Rectal smooth muscle tissue (tissue), 1 donor: ENCODE results near the gene PRR12.

Source experiments
- H3K27ac ChIP-seq: one replicate; pipeline ENCODE4 v1.7.0; 2013; ENCODE audit warnings: low read depth, low read length, inconsistent platforms
- H3K27me3 ChIP-seq: one replicate; pipeline ENCODE4 v1.7.0; 2013; ENCODE audit warnings: low read length; ENCODE audit not compliant: control insufficient read depth, insufficient read depth
- H3K36me3 ChIP-seq: one replicate; pipeline ENCODE4 v1.7.0; 2013; ENCODE audit warnings: low read length; ENCODE audit not compliant: control insufficient read depth, insufficient read depth
- H3K4me1 ChIP-seq: one replicate; pipeline ENCODE4 v1.7.0; 2013; ENCODE audit warnings: low read length; ENCODE audit not compliant: control insufficient read depth, insufficient read depth
- H3K4me3 ChIP-seq: one replicate; pipeline ENCODE4 v1.7.0; 2013; ENCODE audit warnings: low read length
- H3K9ac ChIP-seq: one replicate; pipeline ENCODE4 v1.7.0; 2013; ENCODE audit warnings: low read length

Gene PRR12

DNA sequence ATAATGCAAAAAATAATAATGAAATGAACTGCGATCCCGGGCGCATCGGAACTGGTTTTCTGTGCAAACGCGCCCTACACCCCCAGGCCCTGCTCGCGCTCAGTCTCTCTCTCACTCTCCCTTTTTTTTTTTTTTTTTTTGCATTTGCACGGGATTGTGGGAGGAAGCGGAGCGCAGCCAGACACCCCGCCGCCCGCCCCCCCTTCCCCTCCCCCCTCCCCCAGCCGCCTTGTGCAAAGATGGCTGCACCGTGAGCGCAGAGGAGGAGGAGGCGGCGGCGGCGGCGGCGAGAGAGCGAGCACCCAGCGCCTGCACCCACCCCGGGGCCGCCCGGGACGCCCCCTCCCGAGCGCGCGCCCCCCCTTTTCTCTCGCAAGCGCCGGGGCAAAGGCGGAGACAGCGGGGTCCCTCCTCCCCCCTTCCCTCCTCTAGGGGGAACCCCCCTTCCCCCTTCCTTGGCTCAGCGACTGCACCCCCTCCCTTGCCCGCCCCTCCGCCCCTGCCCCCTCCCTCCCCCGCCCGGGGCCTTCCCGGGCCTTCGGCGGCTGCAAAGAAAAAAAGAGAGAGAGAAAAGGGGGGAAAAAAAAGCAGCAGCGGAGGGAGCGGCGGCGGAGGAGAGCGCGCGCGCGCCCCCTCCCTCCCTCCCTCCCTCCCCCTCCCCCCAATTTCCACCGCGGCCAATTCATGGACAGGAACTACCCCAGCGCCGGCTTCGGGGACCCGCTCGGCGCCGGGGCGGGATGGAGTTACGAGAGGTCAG, at the start of gene PRR12:
Gene PRR12 (plus strand): TSS at position 212 of the 760 bp plus-strand sequence. CDS start 473 bp downstream, at position 685.
- no peaks in the 10 kb centered on the region for H3K27me3 ChIP-seq
- H3K4me3 ChIP-seq: peak within 1 kb of the TSS; percentile 99
- peak within 1 kb of the TSS; percentile 69 for H3K9ac ChIP-seq
- H3K27ac ChIP-seq: peak within 1 kb of the TSS; percentile 97
- H3K36me3 ChIP-seq: peaks cover 12% of the 10 kb centered on the region
- H3K4me1 ChIP-seq: peaks cover 6% of the 10 kb centered on the region

DNA sequence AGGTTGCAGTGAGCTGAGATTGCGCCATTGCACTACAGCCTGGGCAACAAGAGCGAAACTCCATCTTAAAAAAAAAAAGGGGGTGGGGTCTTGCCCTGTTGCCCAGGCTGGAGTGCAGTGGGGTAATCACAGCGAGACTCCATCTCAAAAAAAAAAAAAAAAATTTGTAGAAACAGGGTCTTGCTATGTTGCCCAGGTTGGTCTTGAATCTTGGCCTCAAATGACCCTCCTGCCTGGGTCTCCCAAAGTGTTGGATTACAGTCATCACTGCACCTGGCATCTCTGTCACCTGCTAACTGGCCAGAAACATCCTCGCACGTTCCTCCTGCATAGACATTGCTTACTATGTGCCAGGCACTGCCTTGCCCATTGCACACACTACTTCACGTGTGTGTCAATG, 49.1 kb upstream of the PRR12 start:
- Histone ChIP-seq H3K27me3 (no peaks in the 10 kb centered on the region), H3K9ac (no peak overlapping the region), H3K4me1 (no peaks in the 10 kb centered on the region), H3K27ac (no peak overlapping the region), H3K36me3 (peaks cover 8% of the 10 kb centered on the region), H3K4me3 (no peak overlapping the region)

- H3K4me1 ChIP-seq: no peaks in the 10 kb centered on the region
- no peak overlapping the region for H3K9ac ChIP-seq
- H3K27me3 ChIP-seq: no peaks in the 10 kb centered on the region
- H3K27ac ChIP-seq: no peak overlapping the region
- peaks cover 3% of the 10 kb centered on the region for H3K36me3 ChIP-seq
- no peak overlapping the region for H3K4me3 ChIP-seq
Observed at GRCh38 chr19:49542446-49542845, 48.5 kb upstream of the PRR12 start.

DNA sequence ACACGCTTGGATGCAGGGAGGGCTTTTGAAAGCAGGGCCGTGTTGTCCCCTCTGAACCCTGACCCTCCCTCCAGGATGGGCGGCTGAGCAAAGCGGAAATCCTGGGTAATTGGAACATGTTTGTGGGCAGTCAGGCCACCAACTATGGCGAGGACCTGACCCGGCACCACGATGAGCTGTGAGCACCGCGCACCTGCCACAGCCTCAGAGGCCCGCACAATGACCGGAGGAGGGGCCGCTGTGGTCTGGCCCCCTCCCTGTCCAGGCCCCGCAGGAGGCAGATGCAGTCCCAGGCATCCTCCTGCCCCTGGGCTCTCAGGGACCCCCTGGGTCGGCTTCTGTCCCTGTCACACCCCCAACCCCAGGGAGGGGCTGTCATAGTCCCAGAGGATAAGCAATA, 48.0 kb upstream of the PRR12 start:
- Histone ChIP-seq H3K4me3 (no peak overlapping the region), H3K36me3 (peaks cover 3% of the 10 kb centered on the region), H3K27me3 (no peaks in the 10 kb centered on the region), H3K4me1 (no peaks in the 10 kb centered on the region), H3K27ac (no peak overlapping the region), H3K9ac (no peak overlapping the region)

DNA sequence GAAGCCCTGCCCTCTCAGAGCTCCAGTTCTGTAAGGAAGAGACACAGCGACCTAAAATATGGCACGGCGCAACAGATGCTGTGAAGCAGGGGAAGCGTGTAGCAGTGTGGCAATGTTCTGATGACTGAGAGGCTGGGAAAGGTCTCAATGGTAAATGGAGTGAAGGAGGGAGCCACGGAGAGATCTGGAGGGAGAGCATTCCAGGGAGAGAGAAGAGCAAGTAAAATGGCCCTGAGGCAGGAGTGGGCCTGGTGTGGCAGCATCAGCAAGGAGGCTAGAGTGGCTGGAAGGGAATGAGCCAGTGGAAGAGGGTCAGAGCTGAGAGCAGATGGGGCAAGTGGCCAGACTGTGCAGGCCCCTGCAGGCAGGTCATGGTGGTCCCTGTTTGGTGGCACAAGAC, 46.8 kb upstream of the PRR12 start:
- H3K4me1 ChIP-seq: no peaks in the 10 kb centered on the region
- no peak overlapping the region for H3K4me3 ChIP-seq
- H3K9ac ChIP-seq: no peak overlapping the region
- no peaks in the 10 kb centered on the region for H3K27me3 ChIP-seq
- H3K36me3 ChIP-seq: no peaks in the 10 kb centered on the region
- no peak overlapping the region for H3K27ac ChIP-seq

DNA sequence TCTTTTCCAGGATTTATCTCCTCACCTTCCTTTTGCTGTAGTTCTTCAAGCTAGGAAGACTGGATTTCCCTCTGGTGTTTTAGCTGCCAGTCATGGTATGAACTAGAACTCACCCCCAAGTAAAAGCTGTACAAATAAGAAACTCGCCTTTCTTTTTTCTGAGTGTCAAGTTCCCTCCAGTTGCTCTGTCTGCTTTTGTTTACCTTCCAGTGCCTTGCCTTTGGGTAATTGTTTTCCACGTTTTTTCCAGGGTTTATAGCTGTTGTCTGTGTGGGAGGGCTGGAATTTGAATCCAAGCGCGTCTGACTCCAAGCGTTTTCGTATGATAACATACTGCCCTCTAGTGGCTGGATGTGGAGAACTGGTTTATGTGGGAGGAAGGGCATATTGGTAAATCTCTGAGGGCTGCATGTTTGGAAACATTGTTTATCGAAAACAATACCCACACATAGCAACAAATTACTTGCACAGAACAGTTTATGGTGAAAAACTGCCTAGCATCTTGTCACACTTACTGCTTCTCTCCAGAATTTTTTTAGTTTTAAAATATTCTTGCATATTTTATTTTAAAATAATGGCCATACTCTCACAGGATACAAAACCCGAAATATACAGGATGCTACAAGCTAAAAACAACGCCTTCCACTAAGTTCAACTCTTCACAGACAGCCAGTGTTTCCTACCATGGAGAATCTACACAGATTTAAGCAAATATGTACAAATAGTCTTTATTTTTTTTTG, 44.0 kb upstream of the PRR12 start:
- Histone ChIP-seq H3K4me3 (no peak overlapping the region), H3K9ac (no peak overlapping the region)

GRCh38 chr19:49549045-49549444, 41.9 kb upstream of the PRR12 start:
- no peak overlapping the region for H3K9ac ChIP-seq
- H3K4me3 ChIP-seq: no peak overlapping the region
- no peaks in the 10 kb centered on the region for H3K4me1 ChIP-seq
- no peaks in the 10 kb centered on the region for H3K27me3 ChIP-seq
- no peak overlapping the region for H3K27ac ChIP-seq
- H3K36me3 ChIP-seq: no peaks in the 10 kb centered on the region

More for the DNA sequence above, 44.0 kb upstream of the PRR12 start:
- H3K4me1 ChIP-seq: no peaks in the 10 kb centered on the region
- no peaks in the 10 kb centered on the region for H3K36me3 ChIP-seq
- no peaks in the 10 kb centered on the region for H3K27me3 ChIP-seq
- H3K27ac ChIP-seq: no peak overlapping the region

GRCh38 chr19:49551531-49551930, 39.5 kb upstream of the PRR12 start:
- Histone ChIP-seq H3K4me1 (peaks cover 2% of the 10 kb centered on the region), H3K27me3 (no peaks in the 10 kb centered on the region), H3K9ac (no peak overlapping the region), H3K36me3 (peaks cover 3% of the 10 kb centered on the region), H3K27ac (no peak overlapping the region), H3K4me3 (no peak overlapping the region)

DNA sequence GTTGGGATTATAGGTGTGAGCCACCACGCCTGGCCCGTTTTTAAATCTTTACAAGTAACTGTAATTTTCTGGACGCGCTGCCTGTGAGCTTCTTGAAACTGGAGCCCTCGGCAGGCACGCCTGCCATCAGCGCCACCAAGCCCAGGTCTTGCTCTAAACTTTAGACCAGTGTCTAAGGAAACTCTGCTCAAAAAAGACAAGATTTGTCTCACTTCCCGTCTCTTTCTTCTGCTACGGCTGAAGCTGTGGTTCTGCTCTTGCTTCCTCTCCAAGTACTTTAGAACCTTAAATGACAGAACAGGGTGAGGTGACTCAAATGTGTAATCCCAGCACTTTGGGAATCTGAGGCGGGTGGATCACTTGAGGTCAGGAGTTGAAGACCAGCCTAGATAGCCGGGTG, 38.2 kb upstream of the PRR12 start:
- H3K27me3 ChIP-seq: no peaks in the 10 kb centered on the region
- no peak overlapping the region for H3K27ac ChIP-seq
- H3K4me1 ChIP-seq: peaks cover 3% of the 10 kb centered on the region
- H3K36me3 ChIP-seq: peaks cover 8% of the 10 kb centered on the region
- no peak overlapping the region for H3K9ac ChIP-seq
- H3K4me3 ChIP-seq: no peak overlapping the region

- no peak overlapping the region for H3K27ac ChIP-seq
- peaks cover 10% of the 10 kb centered on the region for H3K36me3 ChIP-seq
- H3K9ac ChIP-seq: no peak overlapping the region
- peaks cover 3% of the 10 kb centered on the region for H3K4me1 ChIP-seq
- H3K27me3 ChIP-seq: no peaks in the 10 kb centered on the region
- no peak overlapping the region for H3K4me3 ChIP-seq
Observed at GRCh38 chr19:49553451-49554271, 37.3 kb upstream of the PRR12 start.

DNA sequence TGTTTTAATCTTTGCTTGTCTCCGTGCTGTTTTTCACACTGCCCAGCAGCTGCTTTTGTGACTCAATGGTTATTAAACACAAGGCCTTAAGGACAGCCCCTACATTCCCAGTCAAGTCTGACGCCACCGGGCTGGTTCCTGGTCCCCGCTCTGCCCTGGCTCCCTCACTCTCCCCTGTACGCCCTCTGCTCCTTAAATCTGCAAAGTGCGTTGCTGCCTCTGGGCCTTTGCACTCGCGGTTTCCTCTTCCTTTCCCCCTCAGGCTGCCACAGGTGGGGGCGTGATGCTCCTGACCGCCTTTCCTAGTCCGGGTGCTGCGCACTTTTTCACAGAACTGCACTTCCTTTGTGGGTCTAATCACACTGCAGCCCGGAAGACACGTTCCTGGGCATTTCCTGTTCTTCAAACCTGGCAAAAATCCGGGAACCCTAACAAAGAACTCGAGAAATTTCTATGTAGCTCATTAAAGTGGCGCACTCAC, 36.2 kb upstream of the PRR12 start:
- Histone ChIP-seq H3K4me3 (no peak overlapping the region), H3K36me3 (peaks cover 15% of the 10 kb centered on the region), H3K4me1 (peaks cover 3% of the 10 kb centered on the region), H3K9ac (no peak overlapping the region), H3K27me3 (no peaks in the 10 kb centered on the region), H3K27ac (no peak overlapping the region)
